H1 (cell line): ENCODE results near the gene CALM3. TPM values are rescaled to one million over a fixed set of nuclear protein-coding genes. Genes with fewer than 3 reads are reported as not detected.

Experiments used
- CTCF ChIA-PET: fragments of 300-600 bp; sonication (Branson Sonifier 250); formaldehyde crosslinking; loops from one replicate; lab custom pipeline; 2021; ENCODE audit not compliant: partially characterized antibody; lab: Charles Lee
- POLR2A ChIA-PET: fragments of 300-600 bp; sonication (Branson Sonifier 250); formaldehyde crosslinking; loops from one replicate; lab custom pipeline; 2021; ENCODE audit warnings: inconsistent platforms; ENCODE audit not compliant: partially characterized antibody; lab: Charles Lee
- DNase-seq, 2 experiments: peaks; one replicate each; pipeline versions ENCODE4 v3.0.0 to v3.0.0-alpha.2; 2010 to 2022; ENCODE audit warnings: low spot score in 2 of 2, low read depth in 1 of 2, mixed read lengths in 1 of 2
- FAIRE-seq: peaks from 2 replicates; lab custom pipeline; 2011; peaks lifted over from hg19 to GRCh38; lab: Jason Lieb, UNC
- H2AFZ ChIP-seq: 2 replicates; pipeline ENCODE4 v1.8.1; 2012; ENCODE audit warnings: low read length, inconsistent platforms
- H2AK5ac ChIP-seq: 2 replicates; pipeline ENCODE4 v1.6.1; 2013; ENCODE audit warnings: low read depth, low read length
- H2BK120ac ChIP-seq: replicated peaks from 2 replicates; pipeline ENCODE3; 2013; ENCODE audit warnings: low read depth, low read length, inconsistent platforms
- H2BK12ac ChIP-seq: 2 replicates; pipeline ENCODE4 v1.6.1; 2013; ENCODE audit warnings: low read depth, low read length
- H2BK15ac ChIP-seq: 2 replicates; pipeline ENCODE4 v1.6.1; 2013; ENCODE audit warnings: low read length
- H2BK20ac ChIP-seq: 2 replicates; pipeline ENCODE4 v1.6.1; 2013; ENCODE audit warnings: low read length
- H2BK5ac ChIP-seq: 2 replicates; pipeline ENCODE4 v1.6.1; 2013; ENCODE audit warnings: low read depth, low read length
- H3K14ac ChIP-seq: 2 replicates; pipeline ENCODE4 v1.6.1; 2013; ENCODE audit warnings: inconsistent platforms; ENCODE audit not compliant: insufficient read length
- H3K18ac ChIP-seq: 2 replicates; pipeline ENCODE4 v1.6.1; 2013; ENCODE audit warnings: low read length; ENCODE audit errors: extremely low read depth
- H3K23ac ChIP-seq: 2 replicates; pipeline ENCODE4 v1.6.1; 2013; ENCODE audit warnings: inconsistent platforms; ENCODE audit not compliant: insufficient read length
- H3K23me2 ChIP-seq: 2 replicates; pipeline ENCODE4 v1.6.1; 2013; ENCODE audit warnings: low read depth, low read length
- H3K27ac ChIP-seq: 2 replicates; pipeline ENCODE4 v1.6.1; 2011; ENCODE audit warnings: low read depth, low read length, inconsistent platforms
- H3K27me3 ChIP-seq, 4 experiments: replicated peaks in 1 of 4; 1 replicate in 1 of 4; 2 replicates in 3 of 4; pipeline versions ENCODE4 v1.6.1 to v1.8.1; 2011 to 2013; ENCODE audit warnings: low read length in 3 of 4, mild to moderate bottlenecking in 3 of 4, inconsistent platforms in 2 of 4, mixed read lengths in 2 of 4, moderate library complexity in 1 of 4; ENCODE audit not compliant: control insufficient read depth in 3 of 4, insufficient read depth in 3 of 4; ENCODE audit errors: extremely low read depth in 1 of 4
- H3K36me3 ChIP-seq, 4 experiments: 2 replicates each; pipeline versions ENCODE4 v1.6.1 to v1.8.1; 2011 to 2013; ENCODE audit warnings: mild to moderate bottlenecking in 4 of 4, low read length in 3 of 4, moderate library complexity in 2 of 4, control low read depth in 1 of 4, inconsistent platforms in 1 of 4; ENCODE audit not compliant: insufficient read depth in 4 of 4, control insufficient read depth in 2 of 4
- H3K4ac ChIP-seq: replicated peaks from 2 replicates; pipeline ENCODE3; 2013; ENCODE audit warnings: low read length, low read depth, mixed read lengths, inconsistent platforms; ENCODE audit not compliant: insufficient read length
- H3K4me1 ChIP-seq, 4 experiments: replicated peaks in 1 of 4; 1 replicate in 1 of 4; 2 replicates in 3 of 4; pipeline versions ENCODE4 v1.6.1 to v1.8.1; 2011 to 2013; ENCODE audit warnings: low read length in 3 of 4, inconsistent platforms in 2 of 4, mixed read lengths in 1 of 4; ENCODE audit not compliant: insufficient read depth in 4 of 4, control insufficient read depth in 3 of 4
- H3K4me2 ChIP-seq, 2 experiments: 2 replicates each; pipeline versions ENCODE4 v1.6.1 to v1.8.1; 2011 to 2013; ENCODE audit warnings: low read depth in 2 of 2, low read length in 2 of 2, control low read depth in 1 of 2, inconsistent platforms in 1 of 2, mild to moderate bottlenecking in 1 of 2; ENCODE audit not compliant: insufficient read depth in 1 of 2
- H3K4me3 ChIP-seq, 4 experiments: fragments of 200-600, 300-600 bp in 1 of 4; sonication (generic), shearing (Covaris generic), sonication (Bioruptor Twin) in 1 of 4; 2 replicates each; pipeline versions ENCODE4 v1.5.1 to v1.8.1; 2011 to 2016; ENCODE audit warnings: low read length in 4 of 4, low read depth in 3 of 4, control low read depth in 2 of 4, inconsistent platforms in 2 of 4, mild to moderate bottlenecking in 2 of 4, mixed read lengths in 1 of 4, moderate library complexity in 1 of 4; ENCODE audit not compliant: insufficient read depth in 2 of 4; ENCODE audit errors: extremely low read depth in 1 of 4
- H3K56ac ChIP-seq: replicated peaks from 2 replicates; pipeline ENCODE3; 2013; ENCODE audit warnings: low read depth, mild to moderate bottlenecking, mixed read lengths, low read length, inconsistent platforms; ENCODE audit not compliant: insufficient read length
- H3K79me1 ChIP-seq: 2 replicates; pipeline ENCODE4 v1.6.1; 2013; ENCODE audit warnings: low read depth, low read length, control low read depth
- H3K79me2 ChIP-seq, 2 experiments: 2 replicates each; pipeline versions ENCODE4 v1.6.1 to v1.8.1; 2012 to 2013; ENCODE audit warnings: low read length in 2 of 2, mild to moderate bottlenecking in 2 of 2, inconsistent platforms in 1 of 2; ENCODE audit not compliant: insufficient read depth in 2 of 2, control insufficient read depth in 1 of 2
- H3K9ac ChIP-seq, 4 experiments: replicated peaks in 1 of 4; 1 replicate in 1 of 4; 2 replicates in 3 of 4; pipeline versions ENCODE4 v1.6.1 to v1.8.1; 2011 to 2013; ENCODE audit warnings: low read depth in 3 of 4, low read length in 3 of 4, control low read depth in 2 of 4, mild to moderate bottlenecking in 2 of 4, moderate library complexity in 2 of 4, inconsistent platforms in 1 of 4; ENCODE audit errors: extremely low read depth in 1 of 4
- H3K9me3 ChIP-seq, 2 experiments: 2 replicates each; pipeline versions ENCODE4 v1.6.1 to v1.8.1; 2012 to 2013; ENCODE audit warnings: mild to moderate bottlenecking in 2 of 2, moderate library complexity in 2 of 2, control low read depth in 1 of 2, inconsistent platforms in 1 of 2, low read depth in 1 of 2, low read length in 1 of 2, mixed read lengths in 1 of 2; ENCODE audit not compliant: insufficient read depth in 2 of 2
- H4K20me1 ChIP-seq, 2 experiments: replicated peaks in 1 of 2; 2 replicates each; pipeline versions ENCODE3 to v1.8.1; 2011 to 2013; ENCODE audit warnings: inconsistent platforms in 2 of 2, low read length in 2 of 2, mild to moderate bottlenecking in 1 of 2; ENCODE audit not compliant: insufficient read depth in 2 of 2, control insufficient read depth in 1 of 2
- H4K5ac ChIP-seq: 2 replicates; pipeline ENCODE4 v1.6.1; 2013; ENCODE audit warnings: low read length, low read depth, mixed read lengths, inconsistent platforms; ENCODE audit not compliant: insufficient read length
- H4K8ac ChIP-seq: 2 replicates; pipeline ENCODE4 v1.8.0; 2013; ENCODE audit warnings: mild to moderate bottlenecking, moderate library complexity, low read length, inconsistent platforms; ENCODE audit not compliant: insufficient read depth; ENCODE audit errors: extremely low read depth
- H4K91ac ChIP-seq: replicated peaks from 2 replicates; pipeline ENCODE3; 2013; ENCODE audit warnings: low read length, mixed read lengths, inconsistent platforms; ENCODE audit not compliant: insufficient read length
- EP300 ChIP-seq, 2 experiments: IDR thresholded peaks; 1 replicate in 1 of 2; 2 replicates in 1 of 2; pipeline ENCODE4 v1.6.1; 2011 to 2012; ENCODE audit warnings: low read depth in 2 of 2, low read length in 2 of 2, mild to moderate bottlenecking in 2 of 2, borderline replicate concordance in 1 of 2, inconsistent platforms in 1 of 2, moderate library complexity in 1 of 2
- YY1 ChIP-seq: IDR thresholded peaks from 2 replicates; pipeline ENCODE4 v1.6.1; 2011; ENCODE audit warnings: low read depth, mild to moderate bottlenecking, low read length
- WGBS, 2 experiments: shearing (Covaris generic) in 1 of 2; methylation state at CpG; one replicate each; pipeline versions ENCODE4 v1.1.6 to v1.1.7; 2013 to 2015; ENCODE audit warnings: low lambda C conversion rate in 2 of 2, mixed read lengths in 2 of 2, inconsistent platforms in 1 of 2, low coverage in 1 of 2, missing lambda C conversion rate in 1 of 2; ENCODE audit not compliant: insufficient replicate concordance in 2 of 2, insufficient coverage in 1 of 2, insufficient read length in 1 of 2; ENCODE audit errors: extremely low coverage in 1 of 2, missing lambda C conversion rate in 1 of 2; 5-methylcytosine and 5-hydroxymethylcytosine counted together
- polyA plus RNA-seq, 7 experiments: library from polyadenylated mRNA; depleted of rRNA in 3 of 7; stranded (reverse) in 5 of 7; unstranded in 2 of 7; fragments of >200 nt in 5 of 7; fragments of 200-250 nt in 2 of 7; gene quantifications; 1 replicate in 5 of 7; 2 replicates in 1 of 7; 4 replicates in 1 of 7; pipeline versions ENCODE4 v1.2.1 to v1.2.3, GENCODE V29; 2011 to 2013; ENCODE audit warnings: missing spikeins in 2 of 7, mixed read lengths in 2 of 7
- total RNA-seq: library from RNA; stranded (reverse); fragmentation: NEBNext Ultra II Directional; extraction: Animal tissue kit (Norgen Biotek cat#: 25700); gene quantifications from 2 replicates; pipeline ENCODE4 v1.2.1, GENCODE V29; 2021

The CALM3 gene
- total and polyA plus RNA-seq, 2 of the 8 experiments (the other 6 are each of a cell fraction or from before 2014, with no cell fraction given), result 315 to 326 TPM

GRCh38 chr19:46617601-46618000 lies 16.5 kb downstream of the CALM3 start:
- no peak overlapping the region for H4K91ac ChIP-seq
- no peak overlapping the region for H2BK5ac ChIP-seq
- no peak for FAIRE-seq
- no peak overlapping the region for H3K27ac ChIP-seq
- no peak overlapping the region for H3K18ac ChIP-seq
- ChIA-PET POLR2A (interaction anchor here (1.6 to 1.9 kb wide), 3 partner anchors 14 to 44 kb away, joined by 5 to 8 read pairs (median 8); partner anchors contain the start of genes CALM3 and DACT3), CTCF (interaction anchor here (0.5 to 15.6 kb wide), 19 partner anchors 10 to 223 kb away, joined by 3 to 341 read pairs (median 5); partner anchors contain the start of genes CALM3, DACT3 and PTGIR)
- no peak overlapping the region for H3K4me2 ChIP-seq
- 93% methylated on average over 6 of the region's 6 CpGs; no CpG with 5 or more reads in 1 of the 2 experiments for WGBS, 2 experiments
- H2AK5ac ChIP-seq, result no peak overlapping the region
- no peaks in the 10 kb centered on the region for H4K20me1 ChIP-seq
- H4K8ac ChIP-seq, result no peak overlapping the region
- no peak for TF ChIP-seq YY1
- no peak for TF ChIP-seq EP300 (IDR thresholded peaks at IDR 0.05; ENCODE audit: borderline replicate concordance in 1 of 2, low read depth in 2 of 2, low read length in 2 of 2)
- no peak overlapping the region for H2BK15ac ChIP-seq
- H4K5ac ChIP-seq, result no peak overlapping the region
- no peaks in the 10 kb centered on the region for H3K27me3 ChIP-seq
- H3K14ac ChIP-seq, result no peak overlapping the region
- H3K23me2 ChIP-seq, result no peaks in the 10 kb centered on the region
- H3K4ac ChIP-seq, result no peak overlapping the region
- H3K56ac ChIP-seq, result no peak overlapping the region
- no peak overlapping the region for H3K4me3 ChIP-seq
- no peak overlapping the region for H2BK120ac ChIP-seq
- H3K9me3 ChIP-seq, result no peaks in the 10 kb centered on the region
- no peaks in the 10 kb centered on the region for H3K79me1 ChIP-seq
- DNase-seq, result no peak
- no peaks in the 10 kb centered on the region for H3K36me3 ChIP-seq
- H3K79me2 ChIP-seq, result no peaks in the 10 kb centered on the region
- no peak overlapping the region for H3K23ac ChIP-seq
- peaks cover 0 to 7% (median 3%) of the 10 kb centered on the region in 4 experiments; a peak in 4 of 7 replicates for H3K4me1 ChIP-seq
- no peak overlapping the region for H2AFZ ChIP-seq
- no peak overlapping the region for H2BK12ac ChIP-seq
- no peak overlapping the region for H3K9ac ChIP-seq
- H2BK20ac ChIP-seq, result no peak overlapping the region
